IPS DF 19.7 (cell line): ENCODE measurements around the gene NEB.
"Not testable (repeated sequence)": the region's sequence is repeated elsewhere in the genome, so short reads cannot be mapped to it uniquely, and the experiment has no call there.

Experiments used
- DNase-seq: peaks from one replicate; pipeline ENCODE4 v3.0.0-alpha.2; 2013; ENCODE audit warnings: low read depth, low spot score

Gene NEB

DNA sequence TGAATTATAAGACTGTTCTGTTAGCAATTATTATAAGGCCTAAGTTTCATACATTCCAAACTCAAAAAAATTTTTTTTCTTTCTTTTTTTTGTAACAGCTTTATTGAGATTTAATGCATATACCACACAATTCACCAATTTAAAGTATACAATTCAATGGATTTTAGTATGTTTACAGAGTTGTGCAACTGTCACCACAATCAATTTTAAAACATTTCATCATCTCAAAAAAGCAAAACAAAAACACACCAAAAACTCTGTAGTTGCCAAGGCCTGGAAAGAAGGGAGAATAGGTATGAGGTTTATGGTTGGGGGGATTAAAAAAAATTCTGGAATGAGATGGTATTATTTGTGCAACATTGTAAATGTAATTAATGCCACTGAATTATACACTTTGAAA is 36.1 kb downstream of the NEB start:
- DNase-seq, result not testable (repeated sequence)

DNA sequence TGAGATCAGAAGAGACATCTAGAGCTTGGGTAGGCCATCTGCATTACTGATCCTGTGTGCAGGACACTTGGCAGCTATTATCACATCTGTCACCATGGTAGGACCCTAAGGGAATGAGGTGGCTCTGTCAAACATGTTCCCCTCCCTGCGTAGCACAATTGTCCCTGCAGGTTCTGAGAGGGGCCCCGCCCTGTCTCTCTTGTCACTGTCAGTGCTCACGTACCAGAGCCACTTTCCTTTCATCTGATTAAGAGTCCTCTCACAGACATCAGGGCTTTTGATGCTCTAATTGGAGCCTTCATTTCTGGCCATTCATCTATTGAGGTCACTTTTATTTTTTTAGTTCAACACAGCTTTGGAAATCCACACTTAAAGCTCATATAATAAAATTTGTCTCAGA is 38.5 kb downstream of the NEB start:
- DNase-seq, result no peak

DNA sequence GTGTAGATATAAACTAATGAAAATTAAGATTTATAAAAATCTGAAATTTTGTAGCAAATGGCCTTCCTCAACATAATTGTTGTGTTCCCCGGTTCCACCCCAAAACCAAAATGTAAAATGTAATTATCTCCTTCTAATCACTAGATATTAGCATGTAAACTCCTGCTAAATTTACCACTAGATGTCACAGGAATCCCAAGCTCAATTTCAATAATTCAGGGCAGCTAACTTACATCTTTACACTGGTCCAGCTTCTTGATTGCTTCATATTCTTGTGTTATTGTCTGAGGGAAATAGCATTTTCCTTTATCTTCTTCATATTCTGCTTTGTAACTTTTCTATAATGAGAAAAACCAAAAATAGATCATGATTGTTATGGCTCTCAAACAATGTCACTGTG is 42.6 kb downstream of the NEB start:
- no peak for DNase-seq

DNA sequence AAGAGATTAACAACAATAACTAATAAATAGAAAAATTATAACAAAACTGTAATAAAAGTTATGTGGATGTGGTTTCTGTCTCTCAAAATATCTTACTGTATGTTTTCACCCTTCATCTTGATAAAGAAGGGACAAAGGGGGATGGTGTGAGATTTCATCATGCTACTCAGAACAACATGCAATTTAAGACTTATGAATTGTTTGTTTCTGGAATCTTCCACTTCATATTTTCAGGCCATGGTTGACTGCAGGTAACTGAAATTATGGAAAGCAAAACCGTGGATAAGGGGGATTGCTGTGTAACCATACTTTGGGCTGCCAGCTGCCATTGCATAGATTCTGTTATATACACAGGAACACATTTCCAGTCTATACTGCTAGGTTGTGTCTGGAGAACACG is 45.6 kb downstream of the NEB start:
- DNase-seq, result no peak

DNA sequence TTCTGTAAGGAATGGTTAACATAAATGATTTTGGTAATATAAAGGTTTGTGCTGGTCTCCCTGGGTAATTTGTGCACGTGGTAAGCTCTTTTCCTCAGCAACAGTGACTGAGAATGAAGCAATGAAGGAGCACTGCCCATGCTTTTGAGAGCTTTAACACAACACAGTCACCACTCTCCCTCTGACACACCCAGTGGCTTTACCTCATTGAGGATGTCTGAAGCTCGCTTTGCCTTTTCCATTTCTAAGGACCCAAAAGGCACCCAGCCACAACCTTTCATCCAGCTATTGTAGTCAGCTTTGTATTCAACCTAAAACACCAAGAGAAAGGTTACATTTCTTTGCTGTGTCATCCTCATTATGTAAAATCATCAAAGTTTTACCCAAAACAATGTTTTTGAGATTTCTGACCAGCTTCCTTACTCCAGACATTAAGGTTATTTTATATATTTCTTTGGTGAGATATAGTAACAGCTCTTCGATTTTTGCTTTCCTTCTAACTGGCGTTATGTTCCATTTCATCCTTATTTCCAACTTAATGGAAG is 51.7 kb downstream of the NEB start:
- no peak for DNase-seq

DNA sequence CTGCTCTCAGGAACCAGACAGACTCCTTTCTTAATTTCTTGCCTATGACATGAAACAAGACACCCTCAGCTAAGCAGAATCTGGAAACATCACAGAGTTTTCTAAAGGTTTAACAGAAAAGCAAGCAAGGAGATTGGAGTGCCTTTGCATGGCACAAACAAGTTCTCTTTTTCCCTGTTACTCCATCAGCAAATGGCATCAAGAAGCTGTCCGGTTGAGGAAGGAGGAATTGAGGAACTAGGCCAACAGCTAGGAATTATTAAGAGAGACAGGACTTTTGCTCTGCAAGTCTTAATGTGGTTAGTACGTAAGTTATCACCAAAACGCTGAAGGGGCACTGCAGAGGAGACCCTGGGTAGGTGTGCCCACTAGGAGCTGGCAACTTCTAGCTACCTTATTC is 53.2 kb downstream of the NEB start:
- DNase-seq, result no peak

DNA sequence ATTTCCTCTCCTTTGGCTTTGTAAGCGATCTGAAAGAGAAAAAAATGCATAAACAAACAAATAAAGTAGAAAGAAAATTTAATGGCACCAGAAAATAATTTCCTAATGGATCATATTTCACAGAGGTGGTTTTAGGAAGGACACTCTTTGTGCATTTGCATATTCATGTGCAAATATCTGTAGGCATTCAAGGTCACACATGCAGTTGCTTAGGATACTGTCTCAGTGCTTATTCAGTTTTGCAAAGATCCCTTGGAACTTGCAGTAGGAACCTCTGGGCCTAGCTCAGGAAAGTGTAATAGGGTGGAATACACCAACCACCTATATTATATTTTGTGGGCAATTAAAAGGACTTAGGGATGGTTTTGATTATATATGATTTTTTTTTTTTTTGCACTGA is 54.3 kb downstream of the NEB start:
- no peak for DNase-seq

DNA sequence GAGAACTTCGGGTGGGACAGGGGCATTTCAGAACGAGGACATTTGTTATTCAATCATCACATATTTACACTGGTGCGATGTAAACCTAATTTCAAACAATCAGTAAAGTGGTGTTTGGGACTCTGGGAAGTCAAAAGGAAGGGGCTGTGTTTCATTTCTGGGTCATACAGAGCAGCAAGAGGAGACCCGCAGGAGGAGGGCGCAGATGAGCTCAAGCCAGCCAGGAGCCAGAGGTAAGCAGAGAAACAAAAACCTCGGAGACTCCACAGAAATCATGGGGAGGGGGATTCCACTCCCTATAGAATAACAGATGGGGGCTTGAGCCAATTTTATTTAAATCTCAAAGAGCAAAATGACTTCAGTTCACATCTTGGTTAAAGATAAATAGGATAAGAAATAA is 55.4 kb downstream of the NEB start:
- no peak for DNase-seq

DNA sequence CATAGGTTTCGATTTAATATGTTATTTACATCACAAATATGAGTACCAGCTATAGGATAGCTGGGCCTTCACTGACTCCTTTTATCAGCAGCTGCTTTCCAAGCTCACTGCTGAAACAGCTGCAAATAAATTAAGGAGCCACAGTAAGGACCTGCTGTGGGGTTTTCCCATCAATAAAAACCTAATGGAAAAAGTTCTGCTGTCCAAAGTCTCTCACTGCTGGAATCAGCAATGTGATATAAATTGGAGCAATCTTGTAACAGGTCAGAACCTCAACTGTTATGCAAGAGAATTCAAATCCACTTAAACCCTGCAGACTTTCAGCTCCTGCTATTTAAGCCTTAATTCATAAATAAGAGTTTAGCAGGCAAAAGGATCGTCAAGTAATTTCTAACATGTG is 61.3 kb downstream of the NEB start:
- no peak for DNase-seq

DNA sequence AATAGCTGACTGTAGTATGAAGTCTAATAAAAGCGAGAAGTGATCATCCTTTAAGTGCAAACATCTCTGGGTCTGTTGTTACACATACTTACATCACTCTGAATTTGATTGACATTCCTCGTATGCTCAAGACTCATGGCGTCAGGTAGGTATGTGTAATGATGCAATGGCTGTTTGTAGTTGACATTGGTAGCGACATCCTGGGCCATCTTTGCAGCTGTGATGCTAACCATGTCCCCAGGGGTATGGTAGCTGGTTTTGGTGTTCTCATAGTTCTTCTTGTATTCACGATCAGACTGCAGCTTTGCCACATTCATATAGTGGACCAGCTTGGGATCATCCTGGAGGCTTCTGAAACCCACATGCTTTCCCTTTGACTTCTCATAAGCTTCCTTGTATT is 62.0 kb downstream of the NEB start:
- DNase-seq, result no peak

DNA sequence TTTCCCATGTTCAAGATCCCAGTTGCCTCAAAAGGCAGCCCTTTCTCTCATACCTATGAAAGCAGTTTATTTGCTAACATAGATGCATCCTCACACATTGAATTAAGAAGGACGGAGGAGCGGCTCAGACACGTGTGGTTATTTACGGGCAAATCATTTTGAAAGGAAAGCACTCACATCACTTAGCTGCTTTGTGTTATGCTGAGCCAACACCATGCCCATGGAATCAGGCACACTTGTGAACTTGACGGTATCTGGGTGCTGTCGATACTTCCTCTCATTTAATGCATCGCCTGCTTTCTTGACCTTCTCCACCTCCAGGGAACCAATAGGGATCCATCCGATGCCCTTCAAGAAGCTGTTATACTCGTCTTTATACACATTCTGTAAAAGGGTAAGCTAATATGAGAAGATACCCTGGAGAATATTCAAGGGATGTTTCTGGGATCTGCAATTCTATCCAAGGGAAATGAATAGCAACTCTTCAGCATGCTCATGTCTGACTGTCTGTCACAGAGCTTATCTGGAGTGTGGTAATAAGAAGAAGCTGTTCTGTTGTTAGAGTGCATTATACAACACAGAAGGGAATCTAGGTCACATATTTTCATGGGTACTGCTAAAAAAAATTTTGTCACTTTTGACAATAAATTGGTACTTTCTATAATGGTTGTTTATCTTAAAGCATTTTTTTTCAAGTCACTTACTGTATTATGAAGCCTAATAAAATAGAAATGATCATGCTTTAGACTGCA is 63.3 kb downstream of the NEB start:
- DNase-seq, result no peak

DNA sequence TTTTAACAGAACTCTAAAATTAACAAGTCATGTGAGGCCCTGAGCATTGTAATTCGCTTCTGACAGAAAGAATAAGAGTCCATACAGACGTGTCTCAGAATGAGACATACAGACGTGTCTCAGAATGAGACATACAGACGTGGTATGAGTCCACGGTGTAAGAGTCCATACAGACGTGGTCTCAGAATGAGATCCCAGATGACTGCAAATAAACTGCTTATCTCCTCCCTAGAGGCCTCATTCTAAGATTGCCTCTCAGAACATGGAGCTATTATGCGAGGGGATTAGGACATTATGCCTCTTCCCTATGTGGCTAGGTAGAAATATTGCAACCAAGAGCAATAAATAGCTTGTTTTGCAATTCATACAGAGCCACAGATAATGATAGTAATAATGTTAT is 63.9 kb downstream of the NEB start:
- DNase-seq, result no peak

DNA sequence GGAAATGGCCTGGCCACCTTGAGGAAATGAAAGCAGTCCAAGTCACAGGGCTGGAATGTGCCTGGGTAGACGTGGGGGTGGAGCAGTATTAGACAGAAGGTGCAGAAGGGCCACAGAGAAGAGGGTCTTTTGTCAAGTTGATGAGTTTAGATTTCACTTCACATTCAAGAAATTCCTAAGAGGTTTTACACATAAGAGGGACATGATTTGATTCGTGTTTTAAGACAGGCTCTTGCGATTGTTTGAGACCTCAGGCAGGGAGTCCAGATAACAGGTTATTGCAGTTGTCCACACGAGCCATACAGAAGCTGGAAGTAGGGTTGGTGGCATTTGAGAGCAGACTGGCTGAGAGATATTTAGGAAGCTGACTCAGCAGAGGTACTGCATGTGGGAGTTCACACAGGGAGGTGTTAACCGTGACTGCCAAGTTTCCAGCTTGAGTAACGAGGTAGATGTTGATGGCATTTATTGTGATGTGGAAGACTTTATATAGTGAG is 64.6 kb downstream of the NEB start:
- DNase-seq, result no peak

DNA sequence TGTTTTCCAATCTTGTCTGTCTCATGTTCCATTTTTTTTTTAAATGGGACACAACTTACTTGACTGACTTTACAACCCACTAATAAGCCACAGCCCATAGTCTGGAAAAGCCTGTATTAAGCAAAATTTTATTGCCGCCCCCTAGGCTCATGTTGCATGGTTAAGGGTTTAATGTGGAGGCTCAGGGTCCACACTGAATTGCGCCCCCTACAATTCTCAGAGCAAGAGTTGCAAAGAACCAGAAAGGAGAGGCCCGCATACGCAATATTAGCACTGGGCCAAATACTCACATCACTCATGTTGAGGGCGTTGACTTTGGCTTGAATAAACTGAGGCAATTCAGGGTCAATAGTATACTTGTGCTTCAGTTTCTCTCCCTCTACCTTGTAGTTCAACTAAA is 65.5 kb downstream of the NEB start:
- no peak for DNase-seq

DNA sequence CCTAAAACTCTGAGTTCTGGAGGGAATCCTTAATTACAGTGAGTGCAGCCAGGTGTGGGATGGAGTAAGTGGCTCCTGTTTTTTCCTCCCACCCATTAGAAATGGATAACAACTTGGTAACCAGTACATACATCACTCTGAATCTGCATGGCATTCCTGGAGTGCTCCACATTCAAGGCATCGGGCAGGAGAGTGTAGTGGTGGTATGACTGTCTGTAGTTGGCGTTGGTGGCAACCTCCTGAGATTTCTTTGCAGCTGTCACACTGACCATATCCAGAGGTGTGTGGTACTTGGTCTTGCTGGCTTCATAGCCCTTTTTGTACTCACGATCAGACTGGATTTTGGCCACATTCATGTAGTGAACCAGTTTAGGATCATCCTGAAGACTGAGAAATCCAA is 68.3 kb downstream of the NEB start:
- DNase-seq, result no peak

DNA sequence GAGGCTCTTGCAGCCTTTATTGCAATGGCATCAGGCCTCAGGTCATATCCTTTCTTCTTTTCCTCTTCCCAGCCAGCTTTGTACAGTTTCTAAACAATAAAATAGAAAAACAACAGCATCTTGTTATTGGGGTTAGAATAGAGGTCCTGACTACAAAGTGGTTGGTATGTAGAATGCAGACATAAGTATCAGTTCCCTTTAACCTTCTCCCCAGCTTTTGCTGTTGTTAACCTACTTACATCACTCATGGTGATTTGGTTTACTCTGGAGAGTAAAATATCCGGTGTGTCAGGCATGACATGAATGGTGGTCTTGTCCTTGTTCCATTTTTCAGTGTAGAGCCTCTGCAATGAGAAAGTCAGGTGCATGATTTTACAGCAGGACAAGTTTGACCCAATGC is 69.8 kb downstream of the NEB start:
- DNase-seq, result no peak

DNA sequence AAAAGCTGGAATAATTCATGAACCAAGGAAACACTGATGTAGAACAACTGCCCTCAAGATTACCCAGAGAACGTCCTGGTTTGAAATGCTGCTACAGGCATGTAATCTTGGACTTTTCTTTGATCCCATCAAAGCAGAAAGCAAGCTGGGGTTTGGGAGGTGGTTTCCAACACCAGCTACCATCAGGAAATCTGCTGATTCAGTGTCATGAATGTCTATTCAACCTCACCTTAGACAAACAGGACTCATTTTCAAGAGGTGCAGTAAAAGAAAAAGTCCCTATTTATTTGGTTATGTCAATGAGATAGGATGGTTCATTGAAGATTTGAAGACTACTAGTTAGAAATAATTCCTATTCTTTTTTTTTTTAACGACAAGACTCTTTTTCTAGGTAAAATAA is 72.7 kb downstream of the NEB start:
- DNase-seq, result no peak

DNA sequence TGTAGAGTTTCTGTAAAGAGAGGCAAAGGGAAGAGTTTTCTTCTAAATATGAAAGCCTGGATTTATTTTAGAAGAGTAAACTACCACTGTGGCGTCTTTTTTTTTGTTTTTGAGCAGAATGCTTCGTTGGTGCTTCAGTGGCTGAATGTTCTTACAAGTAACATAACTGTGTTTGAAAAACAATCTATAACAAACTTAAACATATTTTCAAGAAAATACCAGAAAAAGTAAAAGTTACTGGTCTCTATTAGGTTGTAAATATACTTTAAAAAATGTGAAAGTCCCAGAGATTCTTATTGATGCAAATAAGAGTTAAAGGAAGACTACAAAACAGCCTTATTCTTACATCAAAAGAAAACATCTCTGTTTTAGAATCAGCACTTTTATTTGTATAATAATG is 76.2 kb downstream of the NEB start:
- DNase-seq, result no peak

DNA sequence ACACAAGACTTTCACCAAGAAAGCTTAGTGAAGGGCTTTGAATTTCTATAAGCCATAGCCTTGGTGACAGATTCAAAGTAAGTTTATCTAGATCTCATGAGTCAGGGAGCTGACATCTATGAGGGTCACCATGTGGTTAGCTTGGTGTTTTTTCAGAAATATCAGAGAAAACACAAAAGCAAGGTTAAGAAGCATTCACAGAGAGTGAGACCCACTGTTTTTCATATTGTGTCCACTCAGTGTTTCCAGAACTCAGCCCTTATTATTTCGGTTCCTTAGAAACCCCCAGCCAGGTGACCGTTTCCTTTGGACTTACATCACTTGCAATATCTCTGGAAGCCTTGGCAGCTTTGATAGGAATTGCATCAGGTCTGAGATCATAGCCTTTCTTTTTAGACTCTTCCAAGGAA is 76.6 kb downstream of the NEB start:
- no peak for DNase-seq

DNA sequence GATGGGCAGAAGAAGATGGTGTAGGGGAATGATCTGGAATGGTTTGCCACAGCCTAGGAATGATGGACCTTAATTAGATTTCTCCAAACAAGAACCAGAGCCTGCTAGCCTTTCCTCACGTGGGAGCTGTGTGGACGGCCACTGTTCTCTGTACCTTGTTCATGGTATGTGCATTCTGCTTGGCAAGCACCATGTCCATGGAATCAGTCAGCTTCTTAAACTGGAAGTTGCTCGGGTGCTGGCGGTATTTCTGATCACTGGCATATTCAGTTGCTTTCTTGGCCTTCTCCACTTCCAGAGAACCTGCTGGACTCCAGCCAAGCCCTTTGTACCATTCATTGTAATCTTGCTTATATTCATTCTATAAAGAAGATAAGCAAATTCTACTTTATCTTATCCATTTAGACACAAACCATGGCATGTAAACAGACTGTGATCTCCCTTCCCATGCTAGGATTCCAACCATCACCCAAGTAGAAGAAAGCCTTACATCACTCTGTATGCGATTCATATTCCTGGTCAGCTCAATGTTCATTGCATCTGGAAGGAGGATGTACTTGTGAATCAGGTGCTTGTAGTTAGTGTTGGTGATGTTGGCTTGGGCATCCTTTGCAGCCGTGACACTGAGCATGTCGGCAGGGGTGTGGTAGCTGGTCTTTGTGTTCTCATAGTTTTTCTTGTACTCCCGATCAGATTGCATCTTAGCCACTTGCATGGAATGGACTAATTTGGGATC is 78.4 kb downstream of the NEB start:
- DNase-seq, result no peak

DNA sequence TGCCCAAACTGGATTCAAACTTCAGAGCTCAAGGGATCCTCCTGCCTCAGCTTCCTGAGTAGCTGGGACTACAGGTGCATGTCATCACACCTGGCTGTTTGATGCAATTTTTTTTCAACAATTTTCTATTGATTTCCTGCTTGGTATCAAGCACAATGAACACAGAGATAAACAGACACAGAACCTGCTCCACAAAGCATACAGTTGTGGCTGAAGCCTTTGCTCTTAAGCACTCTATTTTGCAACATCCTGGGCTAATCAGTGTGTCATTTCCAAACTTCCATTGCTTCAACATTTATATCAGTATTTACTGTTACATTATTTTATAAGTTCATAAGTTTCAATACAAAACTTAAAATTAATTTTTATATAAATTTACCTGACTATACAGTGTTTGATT is 79.4 kb downstream of the NEB start:
- no peak for DNase-seq

DNA sequence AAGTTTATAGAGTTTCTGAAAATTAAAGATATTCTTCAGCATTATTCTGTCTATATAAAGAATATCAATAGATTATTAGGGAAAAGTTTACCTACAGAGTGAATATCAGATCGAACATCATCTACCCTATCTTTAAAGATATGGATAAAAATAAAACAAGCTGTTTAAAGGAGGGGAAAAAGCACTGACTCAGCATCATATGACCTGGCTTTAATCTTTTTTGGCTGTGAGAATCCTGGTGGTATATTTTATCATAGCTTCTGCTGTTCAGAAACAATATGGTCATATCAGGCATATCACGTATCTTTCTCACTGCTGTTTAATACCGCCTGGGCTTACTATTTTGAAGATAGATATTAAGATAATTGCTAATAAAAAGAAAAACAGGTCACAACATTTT is 80.2 kb downstream of the NEB start:
- DNase-seq, result no peak

DNA sequence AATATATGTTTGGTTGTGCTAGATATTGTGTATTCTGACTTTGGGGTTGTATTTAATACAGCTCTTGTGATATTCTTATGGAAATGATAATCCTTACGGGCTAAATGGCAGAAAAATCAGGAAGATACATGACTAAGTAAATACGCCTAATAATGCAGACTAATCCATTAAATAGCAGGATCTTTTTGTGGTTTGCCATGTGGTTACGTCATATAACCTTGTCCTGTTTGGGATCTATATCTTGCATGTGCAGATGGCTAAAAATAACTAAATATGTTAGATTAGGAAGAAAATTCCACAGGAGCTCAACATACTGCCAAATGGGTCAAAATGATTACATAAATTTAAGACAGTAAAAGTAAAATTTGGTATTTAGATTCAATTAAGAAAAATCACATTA is 83.0 kb downstream of the NEB start:
- DNase-seq, result no peak
